Osteoblast (primary cell): ENCODE measurements around the gene SLC19A1. TPM values are rescaled to one million over a fixed set of nuclear protein-coding genes. Genes with fewer than 3 reads are reported as not detected.

Experiments
- DNase-seq: peaks from one replicate; pipeline ENCODE4 v3.0.0; 2011; ENCODE audit warnings: low spot score, mixed read lengths; ENCODE audit not compliant: insufficient read length; ENCODE audit errors: missing footprints
- H2AFZ ChIP-seq: 2 replicates; pipeline ENCODE4 v1.6.0; 2011; ENCODE audit warnings: mild to moderate bottlenecking, low read length
- H3K27ac ChIP-seq: 2 replicates; pipeline ENCODE4 v1.5.1; 2011; ENCODE audit warnings: mild to moderate bottlenecking, low read depth, low read length, moderate library complexity
- H3K27me3 ChIP-seq: 2 replicates; pipeline ENCODE4 v1.6.0; 2012; ENCODE audit warnings: mild to moderate bottlenecking, control low read depth, inconsistent platforms, low read length, moderate library complexity; ENCODE audit not compliant: insufficient read depth
- H3K36me3 ChIP-seq: 2 replicates; pipeline ENCODE4 v1.5.1; 2011; ENCODE audit warnings: mild to moderate bottlenecking, low read length, control low read depth, moderate library complexity; ENCODE audit not compliant: insufficient read depth
- H3K4me1 ChIP-seq: 2 replicates; pipeline ENCODE4 v1.5.1; 2011; ENCODE audit warnings: mild to moderate bottlenecking, low read length, control low read depth, moderate library complexity; ENCODE audit not compliant: insufficient read depth
- H3K4me2 ChIP-seq: 2 replicates; pipeline ENCODE4 v1.6.0; 2011; ENCODE audit warnings: mild to moderate bottlenecking, low read length; ENCODE audit not compliant: insufficient read depth
- H3K4me3 ChIP-seq: fragments of 200-600 bp; sonication (generic); 3 replicates; pipeline ENCODE4 v1.5.1; 2012; ENCODE audit warnings: mild to moderate bottlenecking, low read length, inconsistent platforms; ENCODE audit not compliant: insufficient read depth
- H3K79me2 ChIP-seq: 2 replicates; pipeline ENCODE4 v1.6.0; 2012; ENCODE audit warnings: mild to moderate bottlenecking, low read length, control low read depth, inconsistent platforms; ENCODE audit not compliant: insufficient read depth
- H3K9me3 ChIP-seq: 2 replicates; pipeline ENCODE4 v1.5.1; 2011; ENCODE audit warnings: low read depth, low read length, control low read depth
- H4K20me1 ChIP-seq: 2 replicates; pipeline ENCODE4 v1.6.0; 2012; ENCODE audit warnings: mild to moderate bottlenecking, low read length, control low read depth; ENCODE audit not compliant: insufficient read depth
- total RNA-seq: library from RNA; depleted of rRNA; stranded (reverse); fragments of >200 nt; gene quantifications from 2 replicates; pipeline ENCODE4 v1.2.3, GENCODE V29; 2012
- TF ChIP-seq, protein P1 (sequence below): IDR thresholded peaks from 2 replicates; pipeline ENCODE4 v1.5.1; 2011; ENCODE audit warnings: mild to moderate bottlenecking, low read depth, low read length, moderate library complexity; ENCODE audit errors: extremely low read depth

Gene SLC19A1
- total RNA-seq, 1 donor, result 2.9 TPM

DNA sequence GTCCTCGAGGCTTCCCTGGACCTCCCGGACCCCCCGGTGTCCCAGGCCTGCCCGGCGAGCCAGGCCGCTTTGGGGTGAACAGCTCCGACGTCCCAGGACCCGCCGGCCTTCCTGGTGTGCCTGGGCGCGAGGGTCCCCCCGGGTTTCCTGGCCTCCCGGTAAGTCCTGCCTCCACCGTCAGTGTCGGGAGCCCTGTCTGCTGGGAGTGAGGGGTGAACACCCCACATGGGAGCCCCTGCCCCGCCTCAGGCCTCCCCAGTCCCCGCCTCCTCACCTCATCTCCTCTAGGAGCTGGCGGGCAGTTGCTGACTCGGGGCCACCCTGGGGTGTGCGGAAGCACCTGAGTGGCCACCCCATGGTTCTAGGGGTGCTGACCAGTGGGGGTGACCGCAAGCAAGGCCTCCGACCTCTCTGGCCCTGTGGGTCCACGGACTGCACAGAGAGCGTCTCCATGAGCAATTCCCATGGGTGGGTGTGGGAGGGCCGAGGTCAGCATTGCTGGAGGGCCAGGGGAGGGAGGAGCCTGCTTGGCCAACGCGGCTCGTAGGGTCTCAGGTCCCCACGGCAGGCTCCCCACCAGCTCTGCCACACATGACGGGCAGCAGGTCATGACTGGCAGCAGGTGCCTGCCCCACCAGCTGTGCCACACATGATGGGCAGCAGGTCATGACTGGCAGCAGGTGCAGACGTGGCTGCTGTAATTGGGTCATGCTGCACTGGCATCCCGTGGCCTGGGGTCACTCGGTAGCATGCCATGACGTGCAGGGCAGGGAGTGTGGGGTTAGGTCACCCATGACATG is 61.3 kb downstream of the SLC19A1 start:
- H3K9me3 ChIP-seq, result no peaks in the 10 kb centered on the region
- no peaks in the 10 kb centered on the region for H3K27me3 ChIP-seq
- H3K4me3 ChIP-seq, result no peak overlapping the region
- peaks cover 3% of the 10 kb centered on the region for H3K4me1 ChIP-seq
- no peak for DNase-seq
- H3K27ac ChIP-seq, result no peak overlapping the region
- H3K79me2 ChIP-seq, result no peaks in the 10 kb centered on the region
- TF ChIP-seq, protein P1, sequence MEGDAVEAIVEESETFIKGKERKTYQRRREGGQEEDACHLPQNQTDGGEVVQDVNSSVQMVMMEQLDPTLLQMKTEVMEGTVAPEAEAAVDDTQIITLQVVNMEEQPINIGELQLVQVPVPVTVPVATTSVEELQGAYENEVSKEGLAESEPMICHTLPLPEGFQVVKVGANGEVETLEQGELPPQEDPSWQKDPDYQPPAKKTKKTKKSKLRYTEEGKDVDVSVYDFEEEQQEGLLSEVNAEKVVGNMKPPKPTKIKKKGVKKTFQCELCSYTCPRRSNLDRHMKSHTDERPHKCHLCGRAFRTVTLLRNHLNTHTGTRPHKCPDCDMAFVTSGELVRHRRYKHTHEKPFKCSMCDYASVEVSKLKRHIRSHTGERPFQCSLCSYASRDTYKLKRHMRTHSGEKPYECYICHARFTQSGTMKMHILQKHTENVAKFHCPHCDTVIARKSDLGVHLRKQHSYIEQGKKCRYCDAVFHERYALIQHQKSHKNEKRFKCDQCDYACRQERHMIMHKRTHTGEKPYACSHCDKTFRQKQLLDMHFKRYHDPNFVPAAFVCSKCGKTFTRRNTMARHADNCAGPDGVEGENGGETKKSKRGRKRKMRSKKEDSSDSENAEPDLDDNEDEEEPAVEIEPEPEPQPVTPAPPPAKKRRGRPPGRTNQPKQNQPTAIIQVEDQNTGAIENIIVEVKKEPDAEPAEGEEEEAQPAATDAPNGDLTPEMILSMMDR, result no peak
- H3K36me3 ChIP-seq, result no peaks in the 10 kb centered on the region
- H2AFZ ChIP-seq, result no peak overlapping the region
- H4K20me1 ChIP-seq, result no peaks in the 10 kb centered on the region
- H3K4me2 ChIP-seq, result no peak overlapping the region

DNA sequence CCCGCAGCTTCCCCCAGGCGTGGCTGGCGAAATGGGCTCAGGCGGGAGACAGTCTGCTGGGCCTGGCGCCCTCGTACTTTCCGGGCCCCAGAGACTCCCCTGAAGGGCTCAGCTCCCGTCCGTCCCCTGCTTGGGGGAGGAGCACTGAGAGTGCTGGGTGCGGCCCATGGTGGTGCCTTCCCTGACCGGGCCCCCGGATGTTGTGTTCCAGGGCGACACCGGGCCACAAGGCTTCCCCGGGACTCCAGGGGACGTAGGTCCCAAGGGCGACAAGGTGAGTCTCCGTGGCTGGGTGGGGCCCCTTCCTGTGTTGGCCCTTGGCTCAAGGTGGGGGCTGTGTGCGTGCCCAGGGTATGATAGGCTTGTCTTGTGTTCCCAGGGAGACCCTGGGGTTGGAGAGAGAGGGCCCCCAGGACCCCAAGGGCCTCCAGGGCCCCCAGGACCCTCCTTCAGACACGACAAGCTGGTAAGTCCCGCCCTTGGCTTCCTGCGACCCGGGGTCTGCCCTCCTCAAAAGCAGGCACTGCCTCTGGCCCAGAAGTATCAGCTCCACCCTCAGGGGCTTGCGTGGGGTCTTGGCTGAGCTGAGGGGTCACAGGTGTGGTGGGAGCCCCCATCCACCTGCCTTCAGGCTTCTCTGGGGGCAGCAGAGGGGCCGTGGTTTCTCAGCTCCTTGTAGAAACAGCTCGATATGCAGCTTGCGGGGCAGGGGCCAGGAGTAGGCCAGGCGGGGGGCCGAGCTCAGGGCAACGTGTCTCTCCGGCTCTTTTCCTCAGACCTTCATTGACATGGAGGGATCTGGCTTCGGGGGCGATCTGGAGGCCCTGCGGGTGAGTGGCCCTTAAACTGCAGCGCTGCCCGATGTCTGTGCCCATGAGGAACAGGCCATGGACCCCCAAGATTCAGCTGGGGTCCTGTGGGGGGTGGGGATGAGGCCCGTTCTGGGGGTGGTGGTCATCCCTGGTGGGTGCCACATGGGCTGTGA is 62.3 kb downstream of the SLC19A1 start:
- Histone ChIP-seq H3K4me2 (no peak overlapping the region), H3K79me2 (no peaks in the 10 kb centered on the region), H4K20me1 (no peaks in the 10 kb centered on the region), H3K36me3 (no peaks in the 10 kb centered on the region), H3K4me1 (peaks cover 3% of the 10 kb centered on the region), H2AFZ (no peak overlapping the region), H3K9me3 (no peaks in the 10 kb centered on the region), H3K4me3 (no peak overlapping the region), H3K27ac (no peak overlapping the region), H3K27me3 (no peaks in the 10 kb centered on the region)
- DNase-seq, result no peak
- TF ChIP-seq, protein P1, result no peak

DNA sequence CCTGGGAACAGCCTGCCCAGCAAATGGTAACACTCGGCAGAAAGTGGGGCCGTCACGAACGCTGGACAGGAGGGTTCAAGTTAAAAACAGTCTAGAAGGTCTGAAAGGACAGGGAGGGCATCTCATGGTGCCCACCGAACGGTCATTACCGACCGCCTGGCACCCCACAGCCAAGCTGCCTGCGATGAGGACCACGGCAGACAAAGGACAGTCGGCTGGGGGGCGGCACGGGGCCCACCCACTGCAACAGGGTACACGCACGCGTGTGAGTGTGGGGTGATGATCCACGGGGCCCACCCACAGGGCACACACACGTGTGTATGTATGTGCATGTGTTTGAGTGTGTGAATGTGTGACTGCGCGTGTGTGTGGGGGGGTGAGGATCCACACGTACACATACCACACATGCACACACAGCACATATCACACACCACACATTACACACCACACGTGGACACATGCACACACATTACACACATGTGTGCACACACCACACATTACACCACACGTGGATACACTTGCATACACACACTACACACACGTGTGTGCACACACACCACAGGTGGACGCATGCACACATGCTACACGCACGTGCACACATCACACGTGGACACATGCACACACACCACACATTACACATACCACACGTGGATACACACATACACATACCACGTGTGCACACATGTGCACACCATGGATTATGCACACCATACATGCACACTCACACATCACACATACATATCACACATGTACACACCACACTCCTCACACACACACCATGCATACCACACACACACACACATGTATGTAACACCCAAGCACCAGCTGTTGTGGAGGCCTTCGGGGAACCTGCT is 63.2 kb downstream of the SLC19A1 start:
- H3K27ac ChIP-seq, result no peak overlapping the region
- TF ChIP-seq, protein P1, result no peak

More for the DNA sequence above, 63.2 kb downstream of the SLC19A1 start:
- Histone ChIP-seq H3K9me3 (no peaks in the 10 kb centered on the region), H2AFZ (no peak overlapping the region), H3K27me3 (no peaks in the 10 kb centered on the region), H3K4me2 (no peak overlapping the region), H3K79me2 (no peaks in the 10 kb centered on the region), H4K20me1 (no peaks in the 10 kb centered on the region), H3K4me3 (no peak overlapping the region), H3K36me3 (no peaks in the 10 kb centered on the region), H3K4me1 (peaks cover 3% of the 10 kb centered on the region)
- no peak for DNase-seq
